PC-9 (cell line): ENCODE measurements around the gene SGPL1. TPM values are rescaled to one million over a fixed set of nuclear protein-coding genes. Genes with fewer than 3 reads are reported as not detected.

Experiments used
- BruUV-seq: library from RNA; stranded (reverse); fragments of 400-500 nt; replicated peaks from 2 replicates; lab custom pipeline; 2021; lab: Mats Ljungman, UMichigan
- CTCF ChIA-PET: fragments of 300-600 bp; sonication (Branson Sonifier 250); formaldehyde crosslinking; loops from one replicate; lab custom pipeline; 2022; ENCODE audit warnings: antibody characterized with exemption; lab: Charles Lee
- POLR2A ChIA-PET: fragments of 300-600 bp; sonication (Branson Sonifier 250); formaldehyde crosslinking; loops from one replicate; lab custom pipeline; 2022; ENCODE audit warnings: antibody characterized with exemption; ENCODE audit not compliant: unreplicated experiment; lab: Charles Lee
- DNase-seq, 2 experiments: peaks; one replicate each; pipeline versions ENCODE4 v3.0.0 to v3.0.0-alpha.2; 2015 to 2022; ENCODE audit warnings: mixed read lengths in 1 of 2
- H2AFZ ChIP-seq: fragments of 200-600 bp; sonication (generic); 2 replicates; pipeline ENCODE4 v1.8.1; 2017; ENCODE audit warnings: antibody characterized with exemption
- H3F3A ChIP-seq: fragments of 200-600 bp; sonication (generic); 2 replicates; pipeline ENCODE4 v1.8.1; 2017; ENCODE audit warnings: antibody characterized with exemption, mild to moderate bottlenecking, low read depth; ENCODE audit not compliant: insufficient read depth
- H3K27ac ChIP-seq: fragments of 200-600 bp; sonication (generic); 2 replicates; pipeline ENCODE4 v1.6.1; 2016; ENCODE audit warnings: mixed run types
- H3K27me3 ChIP-seq: fragments of 200-600 bp; sonication (generic); 2 replicates; pipeline ENCODE4 v1.6.1; 2016; ENCODE audit warnings: low read depth, mixed run types; ENCODE audit not compliant: insufficient read depth
- H3K36me3 ChIP-seq: fragments of 200-600 bp; sonication (generic); 2 replicates; pipeline ENCODE4 v1.6.1; 2016; ENCODE audit warnings: low read depth, mixed run types
- H3K4me1 ChIP-seq: fragments of 200-600 bp; sonication (generic); replicated peaks from 2 replicates; pipeline ENCODE4 v1.6.1; 2016; ENCODE audit warnings: mixed run types; ENCODE audit not compliant: insufficient read depth
- H3K4me2 ChIP-seq: fragments of 200-600 bp; sonication (generic); 2 replicates; pipeline ENCODE4 v1.6.1; 2017; ENCODE audit warnings: mixed run types
- H3K4me3 ChIP-seq: fragments of 200-600 bp; sonication (generic); 2 replicates; pipeline ENCODE4 v1.6.1; 2016; ENCODE audit warnings: mixed run types
- H3K79me2 ChIP-seq: fragments of 200-600 bp; sonication (generic); 2 replicates; pipeline ENCODE4 v1.6.1; 2017; ENCODE audit warnings: low read depth, mixed run types
- H3K9me2 ChIP-seq: fragments of 200-600 bp; sonication (generic); 2 replicates; pipeline ENCODE4 v1.8.1; 2017; ENCODE audit warnings: mild to moderate bottlenecking; ENCODE audit not compliant: insufficient read depth
- H3K9me3 ChIP-seq: fragments of 200-600 bp; sonication (generic); 2 replicates; pipeline ENCODE4 v1.8.1; 2016; ENCODE audit warnings: low read depth; ENCODE audit not compliant: insufficient read depth
- H4K20me1 ChIP-seq: fragments of 200-600 bp; sonication (generic); 2 replicates; pipeline ENCODE4 v1.8.1; 2017; ENCODE audit not compliant: insufficient read depth
- EZH2 ChIP-seq: fragments of 200-600 bp; sonication (generic); IDR thresholded peaks from 2 replicates; pipeline ENCODE4 v1.8.0; 2017; ENCODE audit warnings: antibody characterized with exemption, low read depth
- intact Hi-C: fragments of 100-400 bp; cut with micrococcal nuclease; formaldehyde crosslinking; loops from one replicate; pipeline ENCODE4 v1.10.0; 2022; ENCODE audit not compliant: unreplicated experiment
- total RNA-seq: library from RNA; stranded (reverse); gene quantifications from 2 replicates; pipeline ENCODE4 v1.2.3, GENCODE V29; 2021
- TF ChIP-seq, protein P1 (sequence below): fragments of 200-600 bp; sonication (generic); conservative IDR thresholded peaks from 2 replicates; pipeline ENCODE4 v1.6.1; 2017; ENCODE audit warnings: mixed run types, antibody characterized with exemption, mild to moderate bottlenecking, moderate library complexity

SGPL1 gene
- total RNA-seq, 1 experiment from 2014 or later: 96.9 TPM

GRCh38 chr10:70828923-70829322 is 13.2 kb downstream of the SGPL1 start:
- peak in 1 of 2 experiments; percentile 90 for DNase-seq
- no peaks in the 10 kb centered on the region for H3K9me2 ChIP-seq
- H3K4me1 ChIP-seq: peaks cover 79% of the 10 kb centered on the region
- peak overlapping the region; percentile 91 for H3K27ac ChIP-seq
- H3K27me3 ChIP-seq: no peaks in the 10 kb centered on the region
- no peaks in the 10 kb centered on the region for H4K20me1 ChIP-seq
- intact Hi-C loops: no loop called here
- TF ChIP-seq, protein P1, sequence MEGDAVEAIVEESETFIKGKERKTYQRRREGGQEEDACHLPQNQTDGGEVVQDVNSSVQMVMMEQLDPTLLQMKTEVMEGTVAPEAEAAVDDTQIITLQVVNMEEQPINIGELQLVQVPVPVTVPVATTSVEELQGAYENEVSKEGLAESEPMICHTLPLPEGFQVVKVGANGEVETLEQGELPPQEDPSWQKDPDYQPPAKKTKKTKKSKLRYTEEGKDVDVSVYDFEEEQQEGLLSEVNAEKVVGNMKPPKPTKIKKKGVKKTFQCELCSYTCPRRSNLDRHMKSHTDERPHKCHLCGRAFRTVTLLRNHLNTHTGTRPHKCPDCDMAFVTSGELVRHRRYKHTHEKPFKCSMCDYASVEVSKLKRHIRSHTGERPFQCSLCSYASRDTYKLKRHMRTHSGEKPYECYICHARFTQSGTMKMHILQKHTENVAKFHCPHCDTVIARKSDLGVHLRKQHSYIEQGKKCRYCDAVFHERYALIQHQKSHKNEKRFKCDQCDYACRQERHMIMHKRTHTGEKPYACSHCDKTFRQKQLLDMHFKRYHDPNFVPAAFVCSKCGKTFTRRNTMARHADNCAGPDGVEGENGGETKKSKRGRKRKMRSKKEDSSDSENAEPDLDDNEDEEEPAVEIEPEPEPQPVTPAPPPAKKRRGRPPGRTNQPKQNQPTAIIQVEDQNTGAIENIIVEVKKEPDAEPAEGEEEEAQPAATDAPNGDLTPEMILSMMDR: no peak
- TF ChIP-seq EZH2: no peak
- POLR2A ChIA-PET: interaction anchor here (0.6 to 0.7 kb wide), 2 partner anchors 58 to 561 kb away, joined by 4 to 6 read pairs; no protein-coding TSS in a partner anchor
- BruUV-seq: no TSS peak
- no peaks in the 10 kb centered on the region for H3K9me3 ChIP-seq
- peaks cover 82% of the 10 kb centered on the region for H3K79me2 ChIP-seq
- H3K4me3 ChIP-seq: peak overlapping the region; percentile 33; the same call in 1 of the 2 replicates
- H3K4me2 ChIP-seq: peak overlapping the region; percentile 71
- H3K36me3 ChIP-seq: peaks cover 42% of the 10 kb centered on the region
- peaks cover 43% of the 10 kb centered on the region for H3F3A ChIP-seq
- no peak overlapping the region for H2AFZ ChIP-seq
- CTCF ChIA-PET: interaction anchor here (1.2 kb wide), 1 partner anchor 12 kb away, joined by 3 read pairs; no protein-coding TSS in a partner anchor

GRCh38 chr10:70829543-70829942 is 13.8 kb downstream of the SGPL1 start:
- Histone ChIP-seq H3K27ac (peak overlapping the region; percentile 91), H3K9me2 (no peaks in the 10 kb centered on the region), H4K20me1 (no peaks in the 10 kb centered on the region), H3K36me3 (peaks cover 42% of the 10 kb centered on the region), H2AFZ (no peak overlapping the region), H3K79me2 (peaks cover 88% of the 10 kb centered on the region), H3K9me3 (no peaks in the 10 kb centered on the region), H3K4me3 (peak overlapping the region; percentile 33; the same call in 1 of the 2 replicates), H3F3A (peaks cover 45% of the 10 kb centered on the region), H3K4me1 (peaks cover 85% of the 10 kb centered on the region), H3K4me2 (peak overlapping the region; percentile 71), H3K27me3 (no peaks in the 10 kb centered on the region)
- ChIA-PET CTCF (interaction anchor here (0.7 to 1.2 kb wide), 2 partner anchors 13 to 35 kb away, joined by 3 read pairs; no protein-coding TSS in a partner anchor), POLR2A (interaction anchor here (0.7 kb wide), 1 partner anchor 57 kb away, joined by 6 read pairs; no protein-coding TSS in a partner anchor)
- TF ChIP-seq, protein P1: no peak
- TF ChIP-seq EZH2: no peak
- no peak for DNase-seq
- TSS peak; percentile 61 for BruUV-seq
- intact Hi-C loops: no loop called here

- BruUV-seq: no TSS peak
- Histone ChIP-seq H3K9me3 (no peaks in the 10 kb centered on the region), H3K4me3 (peak overlapping the region; percentile 33; the same call in 1 of the 2 replicates), H3F3A (peaks cover 45% of the 10 kb centered on the region), H3K9me2 (no peaks in the 10 kb centered on the region), H3K27ac (peak overlapping the region; percentile 91), H4K20me1 (no peaks in the 10 kb centered on the region), H2AFZ (no peak overlapping the region), H3K4me1 (peaks cover 85% of the 10 kb centered on the region), H3K27me3 (no peaks in the 10 kb centered on the region), H3K79me2 (peaks cover 89% of the 10 kb centered on the region), H3K36me3 (peaks cover 47% of the 10 kb centered on the region), H3K4me2 (peak overlapping the region; percentile 71)
- ChIA-PET POLR2A (interaction anchor here (0.6 kb wide), 1 partner anchor 426 kb away, joined by 3 read pairs; the partner anchor contains the start of gene EIF4EBP2), CTCF (no interaction called here)
- intact Hi-C loops: loop anchor here (1.0 kb wide), 1 partner anchor 36 kb away; no protein-coding TSS in a partner anchor
- peak in 1 of 2 experiments; percentile 99 for DNase-seq
- TF ChIP-seq, protein P1: no peak
- no peak for TF ChIP-seq EZH2
Measured at GRCh38 chr10:70830164-70830563, 14.4 kb downstream of the SGPL1 start.
